ENCODE data around the gene GTF3C1. TPM values are rescaled to one million over a fixed set of nuclear protein-coding genes. Genes with fewer than 3 reads are reported as not detected.

Gene GTF3C1
- total RNA-seq, 3 donors from 2014 or later, result 56.6 to 68.1 (median 58.9) TPM

GRCh38 chr16:27544671-27545070, 5.0 kb downstream of the GTF3C1 start:
- H3K36me3 Mint-ChIP-seq (ENCODE audit: insufficient read depth), result peaks cover 38% of the 10 kb centered on the region
- DNase-seq, result no peak
- ATAC-seq, result no peak
- H3K4me1 Mint-ChIP-seq (ENCODE audit: low read depth), result peaks cover 25% of the 10 kb centered on the region
- H3K27me3 Mint-ChIP-seq (ENCODE audit: low read depth), result no peaks in the 10 kb centered on the region
- no peaks in the 10 kb centered on the region for H3K9me3 Mint-ChIP-seq
- no peak overlapping the region for H3K4me3 Mint-ChIP-seq

GRCh38 chr16:27543801-27544200, 5.9 kb downstream of the GTF3C1 start:
- Mint-ChIP-seq H3K4me1 (ENCODE audit: low read depth) (peaks cover 20% of the 10 kb centered on the region), H3K27me3 (ENCODE audit: low read depth) (no peaks in the 10 kb centered on the region), H3K4me3 (no peak overlapping the region), H3K9me3 (no peaks in the 10 kb centered on the region), H3K36me3 (ENCODE audit: insufficient read depth) (peaks cover 46% of the 10 kb centered on the region)
- DNase-seq, result no peak
- no peak for ATAC-seq

- ATAC-seq (no peak), DNase-seq (no peak)
- Mint-ChIP-seq H3K4me3 (no peak overlapping the region), H3K36me3 (ENCODE audit: insufficient read depth) (peaks cover 68% of the 10 kb centered on the region), H3K27me3 (ENCODE audit: low read depth) (no peaks in the 10 kb centered on the region), H3K4me1 (ENCODE audit: low read depth) (peaks cover 2% of the 10 kb centered on the region), H3K9me3 (no peaks in the 10 kb centered on the region)
Measured at GRCh38 chr16:27539636-27540035, 10.1 kb downstream of the GTF3C1 start.

GRCh38 chr16:27539120-27539519, 10.6 kb downstream of the GTF3C1 start:
- Mint-ChIP-seq H3K36me3 (ENCODE audit: insufficient read depth) (peaks cover 67% of the 10 kb centered on the region), H3K9me3 (no peaks in the 10 kb centered on the region), H3K27me3 (ENCODE audit: low read depth) (no peaks in the 10 kb centered on the region), H3K4me1 (ENCODE audit: low read depth) (peaks cover 2% of the 10 kb centered on the region), H3K4me3 (no peak overlapping the region)
- ATAC-seq (no peak), DNase-seq (no peak)

GRCh38 chr16:27538528-27538927, 11.2 kb downstream of the GTF3C1 start:
- no peak for ATAC-seq

GRCh38 chr16:27534256-27534655, 15.5 kb downstream of the GTF3C1 start:
- DNase-seq, result no peak
- Mint-ChIP-seq H3K4me1 (ENCODE audit: low read depth) (peaks cover 2% of the 10 kb centered on the region), H3K27me3 (ENCODE audit: low read depth) (no peaks in the 10 kb centered on the region), H3K4me3 (no peak overlapping the region), H3K36me3 (ENCODE audit: insufficient read depth) (peaks cover 72% of the 10 kb centered on the region), H3K9me3 (no peaks in the 10 kb centered on the region)
- ATAC-seq, result no peak

More at GRCh38 chr16:27538528-27538927, 11.2 kb downstream of the GTF3C1 start:
- H3K4me1 Mint-ChIP-seq (ENCODE audit: low read depth), result peaks cover 2% of the 10 kb centered on the region
- no peaks in the 10 kb centered on the region for H3K27me3 Mint-ChIP-seq (ENCODE audit: low read depth)
- H3K36me3 Mint-ChIP-seq (ENCODE audit: insufficient read depth), result peaks cover 68% of the 10 kb centered on the region
- DNase-seq, result no peak
- no peaks in the 10 kb centered on the region for H3K9me3 Mint-ChIP-seq
- H3K4me3 Mint-ChIP-seq, result no peak overlapping the region

GRCh38 chr16:27531826-27532800, 17.6 kb downstream of the GTF3C1 start:
- DNase-seq, result no peak
- Mint-ChIP-seq H3K27me3 (ENCODE audit: low read depth) (no peaks in the 10 kb centered on the region), H3K36me3 (ENCODE audit: insufficient read depth) (peaks cover 73% of the 10 kb centered on the region), H3K9me3 (no peaks in the 10 kb centered on the region), H3K4me1 (ENCODE audit: low read depth) (no peaks in the 10 kb centered on the region), H3K4me3 (no peak overlapping the region)
- ATAC-seq, result no peak

GRCh38 chr16:27531186-27531585, 18.5 kb downstream of the GTF3C1 start:
- H3K4me3 Mint-ChIP-seq, result no peak overlapping the region
- H3K4me1 Mint-ChIP-seq (ENCODE audit: low read depth), result no peaks in the 10 kb centered on the region
- H3K27me3 Mint-ChIP-seq (ENCODE audit: low read depth), result no peaks in the 10 kb centered on the region
- DNase-seq (no peak), ATAC-seq (no peak)
- peaks cover 72% of the 10 kb centered on the region for H3K36me3 Mint-ChIP-seq (ENCODE audit: insufficient read depth)
- no peaks in the 10 kb centered on the region for H3K9me3 Mint-ChIP-seq

GRCh38 chr16:27529962-27530361, 19.8 kb downstream of the GTF3C1 start:
- H3K36me3 Mint-ChIP-seq (ENCODE audit: insufficient read depth), result peaks cover 71% of the 10 kb centered on the region
- H3K9me3 Mint-ChIP-seq, result no peaks in the 10 kb centered on the region
- H3K4me3 Mint-ChIP-seq, result no peak overlapping the region
- no peaks in the 10 kb centered on the region for H3K4me1 Mint-ChIP-seq (ENCODE audit: low read depth)
- ATAC-seq, result no peak
- H3K27me3 Mint-ChIP-seq (ENCODE audit: low read depth), result no peaks in the 10 kb centered on the region
- DNase-seq, result no peak

- Mint-ChIP-seq H3K9me3 (no peaks in the 10 kb centered on the region), H3K36me3 (ENCODE audit: insufficient read depth) (peaks cover 64% of the 10 kb centered on the region), H3K27me3 (ENCODE audit: low read depth) (no peaks in the 10 kb centered on the region), H3K4me1 (ENCODE audit: low read depth) (no peaks in the 10 kb centered on the region), H3K4me3 (no peak overlapping the region)
- ATAC-seq (no peak), DNase-seq (no peak)
Measured at GRCh38 chr16:27528294-27528693, 21.4 kb downstream of the GTF3C1 start.

- Mint-ChIP-seq H3K27me3 (ENCODE audit: low read depth) (no peaks in the 10 kb centered on the region), H3K4me3 (no peak overlapping the region), H3K4me1 (ENCODE audit: low read depth) (no peaks in the 10 kb centered on the region), H3K36me3 (ENCODE audit: insufficient read depth) (peaks cover 54% of the 10 kb centered on the region), H3K9me3 (no peaks in the 10 kb centered on the region)
- DNase-seq (no peak), ATAC-seq (no peak)
Measured at GRCh38 chr16:27526180-27526579, 23.5 kb downstream of the GTF3C1 start.

GRCh38 chr16:27522173-27522707, 27.5 kb downstream of the GTF3C1 start:
- H3K36me3 Mint-ChIP-seq (ENCODE audit: insufficient read depth), result peaks cover 41% of the 10 kb centered on the region
- H3K27me3 Mint-ChIP-seq (ENCODE audit: low read depth), result no peaks in the 10 kb centered on the region
- H3K4me3 Mint-ChIP-seq, result no peak overlapping the region

GRCh38 chr16:27520982-27521673, 28.6 kb downstream of the GTF3C1 start:
- ATAC-seq (no peak), DNase-seq (no peak)
- H3K4me3 Mint-ChIP-seq, result no peak overlapping the region
- H3K9me3 Mint-ChIP-seq, result no peaks in the 10 kb centered on the region
- no peaks in the 10 kb centered on the region for H3K27me3 Mint-ChIP-seq (ENCODE audit: low read depth)
- H3K36me3 Mint-ChIP-seq (ENCODE audit: insufficient read depth), result peaks cover 37% of the 10 kb centered on the region
- H3K4me1 Mint-ChIP-seq (ENCODE audit: low read depth), result no peaks in the 10 kb centered on the region

More at GRCh38 chr16:27522173-27522707, 27.5 kb downstream of the GTF3C1 start:
- DNase-seq, result no peak
- H3K9me3 Mint-ChIP-seq, result no peaks in the 10 kb centered on the region
- no peak for ATAC-seq
- H3K4me1 Mint-ChIP-seq (ENCODE audit: low read depth), result no peaks in the 10 kb centered on the region

- peaks cover 32% of the 10 kb centered on the region for H3K36me3 Mint-ChIP-seq (ENCODE audit: insufficient read depth)
Measured at GRCh38 chr16:27518226-27518625, 31.5 kb downstream of the GTF3C1 start.

More at GRCh38 chr16:27518226-27518625, 31.5 kb downstream of the GTF3C1 start:
- no peak overlapping the region for H3K4me3 Mint-ChIP-seq
- H3K4me1 Mint-ChIP-seq (ENCODE audit: low read depth), result no peaks in the 10 kb centered on the region
- H3K9me3 Mint-ChIP-seq, result no peaks in the 10 kb centered on the region
- ATAC-seq, result no peak
- no peak for DNase-seq
- H3K27me3 Mint-ChIP-seq (ENCODE audit: low read depth), result no peaks in the 10 kb centered on the region
